NOMO-1 treated with dmso at 0.1 percent for 144 hours (cell line): ENCODE measurements around the gene NOPCHAP1.
"Not testable (repeated sequence)": the region's sequence is repeated elsewhere in the genome, so short reads cannot be mapped to it uniquely, and the experiment has no call there.

Experiments
- DNase-seq: peaks from one replicate; lab custom pipeline; 2025; ENCODE audit not compliant: unreplicated experiment; lab: John Stamatoyannopoulos, UW

Gene NOPCHAP1, protein sequence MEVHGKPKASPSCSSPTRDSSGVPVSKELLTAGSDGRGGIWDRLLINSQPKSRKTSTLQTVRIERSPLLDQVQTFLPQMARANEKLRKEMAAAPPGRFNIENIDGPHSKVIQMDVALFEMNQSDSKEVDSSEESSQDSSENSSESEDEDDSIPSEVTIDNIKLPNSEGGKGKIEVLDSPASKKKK

DNA sequence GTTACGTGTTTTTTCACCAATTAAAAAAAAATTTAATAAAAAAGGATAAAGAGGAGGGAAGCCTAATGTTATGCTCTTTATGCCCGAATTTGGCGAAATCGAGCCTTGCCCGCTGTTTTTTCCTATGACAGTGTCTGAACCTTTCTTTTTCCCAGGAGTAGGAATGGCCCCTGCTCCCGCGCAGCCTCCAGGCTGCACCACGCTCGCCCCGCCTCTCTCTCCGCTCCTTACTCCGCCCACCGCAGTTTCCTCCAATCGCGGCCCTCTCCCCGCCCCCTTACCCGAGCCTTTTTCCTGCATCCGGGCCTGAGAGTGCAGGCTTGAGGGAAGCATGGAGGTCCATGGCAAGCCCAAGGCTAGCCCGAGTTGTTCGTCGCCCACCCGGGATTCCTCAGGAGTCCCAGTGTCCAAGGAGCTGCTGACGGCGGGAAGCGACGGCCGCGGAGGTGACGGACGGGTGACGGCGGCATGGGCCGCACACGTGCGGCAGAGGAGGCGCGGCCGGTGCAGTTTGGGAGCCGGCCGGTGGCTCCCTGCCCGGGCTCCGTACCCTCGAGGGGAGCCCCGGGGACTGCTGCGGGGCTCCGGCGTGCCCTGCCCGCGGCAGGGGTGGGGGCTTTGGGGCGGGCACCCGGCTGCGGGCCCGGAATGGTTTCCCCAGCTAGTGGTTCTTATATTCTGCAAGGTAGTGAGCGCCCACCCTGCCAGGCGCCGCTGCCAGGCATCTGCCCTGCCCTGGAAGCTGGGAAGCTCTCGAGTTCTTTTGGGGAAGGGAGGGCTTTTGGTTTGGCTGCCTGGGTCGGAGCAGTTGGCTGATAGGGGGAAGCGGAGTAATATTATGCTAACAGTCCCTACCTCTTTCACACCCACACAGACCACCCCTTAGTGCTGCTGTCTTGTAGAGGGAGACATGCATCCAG, at the start of gene NOPCHAP1:
Gene NOPCHAP1 (plus strand): TSS at position 295 of the 920 bp plus-strand sequence. CDS start 37 bp downstream, at position 332.
- DNase-seq = peak; percentile 79

DNA sequence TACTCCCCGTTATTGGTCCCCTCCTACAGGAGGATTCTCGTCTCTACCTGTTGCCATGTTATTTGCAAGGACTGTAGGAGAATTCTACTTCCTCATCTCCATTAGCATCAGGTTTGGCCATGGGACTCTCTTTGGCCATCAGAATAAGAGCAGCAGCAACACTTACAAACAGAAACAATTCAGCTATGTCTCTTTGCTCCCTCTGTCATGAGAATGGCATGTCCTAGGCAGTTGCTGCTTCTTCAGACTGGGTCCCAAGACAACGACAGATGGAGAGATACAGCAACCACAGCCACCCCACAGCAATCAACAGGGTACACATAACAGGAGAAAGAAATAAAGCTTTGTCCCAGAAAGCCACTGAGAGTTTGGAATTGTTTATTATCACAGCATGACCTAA, 47.7 kb upstream of the NOPCHAP1 start:
- no peak for DNase-seq

DNA sequence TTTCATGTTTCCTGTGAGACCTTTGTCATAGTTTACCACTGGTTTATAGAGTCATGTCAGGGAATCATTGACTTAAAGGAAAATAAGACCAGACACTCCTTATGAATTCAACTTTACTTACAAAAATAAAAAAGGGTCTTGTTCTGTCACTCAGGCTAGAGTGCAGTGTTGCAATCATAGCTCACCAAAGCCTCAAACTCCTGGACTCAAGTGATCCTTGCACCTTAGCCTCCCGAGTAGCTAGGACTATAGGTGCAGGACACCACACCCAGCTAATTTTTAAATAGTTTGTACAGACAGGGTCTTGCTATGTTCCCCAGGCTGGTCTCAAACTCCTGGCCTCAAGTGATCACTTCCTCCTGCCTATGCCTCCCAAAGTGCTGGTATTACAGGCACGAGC, 47.0 kb upstream of the NOPCHAP1 start:
- DNase-seq = no peak

DNA sequence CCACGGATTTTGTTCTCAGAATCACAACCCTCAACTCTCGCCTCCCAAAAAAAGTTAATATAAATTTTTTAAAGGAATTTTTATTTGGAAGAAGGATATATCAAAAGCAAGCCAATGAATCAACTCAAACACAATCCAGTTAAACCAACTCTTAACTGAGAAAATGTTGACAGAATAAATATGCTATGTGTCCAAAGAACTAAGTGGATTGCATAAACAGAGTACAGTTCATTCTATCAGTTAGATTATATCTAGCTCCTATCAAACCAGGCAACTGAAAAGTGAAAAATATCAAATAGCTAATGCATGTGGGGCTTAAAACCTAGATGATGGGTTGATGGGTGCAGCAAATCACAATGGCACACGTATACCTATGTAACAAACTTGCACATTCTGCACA, 44.7 kb upstream of the NOPCHAP1 start:
- no peak for DNase-seq

DNA sequence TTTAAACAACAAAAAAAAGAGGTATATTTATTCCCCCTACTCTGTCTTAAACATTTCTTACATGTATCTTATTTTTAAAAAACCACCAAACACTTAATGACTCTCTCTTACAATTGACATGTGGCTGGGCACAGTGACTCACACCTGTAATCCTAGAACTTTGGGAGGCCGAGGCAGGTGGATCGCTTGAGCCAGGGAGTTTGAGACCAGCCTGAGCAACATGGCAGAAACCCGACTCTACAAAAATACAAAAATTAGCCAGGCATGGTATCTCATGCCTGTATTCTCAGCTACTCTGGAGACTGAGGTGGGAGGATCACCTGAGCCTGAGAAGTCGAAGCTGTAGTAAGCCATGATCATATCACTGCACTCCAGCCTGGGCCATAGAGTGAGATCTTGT, 44.0 kb upstream of the NOPCHAP1 start:
- DNase-seq = no peak

DNA sequence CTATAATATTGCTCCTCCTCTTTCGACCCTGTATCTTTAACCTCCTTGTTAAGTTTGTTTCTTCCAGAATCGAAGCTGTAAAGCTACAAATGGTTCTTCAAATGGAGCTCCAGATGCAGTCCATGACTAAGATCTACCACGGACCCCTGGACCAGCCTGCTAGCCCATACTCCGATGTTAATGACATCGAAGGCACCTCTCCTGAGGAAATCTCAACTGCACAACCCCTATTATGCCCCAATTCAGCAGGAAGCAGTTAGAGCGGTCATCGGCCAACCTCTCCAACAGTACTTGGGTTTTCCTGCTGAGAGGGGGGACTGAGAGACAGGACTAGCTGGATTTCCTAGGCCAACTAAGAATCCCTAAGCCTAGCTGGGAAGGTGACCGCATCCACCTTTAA, 42.7 kb upstream of the NOPCHAP1 start:
- DNase-seq = not testable (repeated sequence)

DNA sequence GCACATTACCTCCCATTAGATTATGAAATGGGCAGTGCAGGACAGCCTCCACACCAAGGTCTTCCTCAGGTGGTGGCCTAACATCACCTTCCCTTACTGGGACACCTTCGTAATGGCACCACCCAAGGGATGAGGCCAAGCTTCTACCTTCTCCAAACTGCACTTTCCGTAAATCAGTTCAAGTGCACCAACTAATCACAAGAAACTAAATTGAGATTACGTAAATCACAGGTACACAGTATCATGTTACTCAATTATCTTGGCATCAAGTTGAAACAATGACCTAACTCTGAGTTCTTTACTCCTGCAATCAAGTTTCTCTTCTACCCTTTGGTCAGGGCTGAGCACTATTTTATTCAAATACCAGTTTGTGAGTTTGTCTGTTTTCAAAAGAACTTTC, 41.9 kb upstream of the NOPCHAP1 start:
- DNase-seq = no peak

DNA sequence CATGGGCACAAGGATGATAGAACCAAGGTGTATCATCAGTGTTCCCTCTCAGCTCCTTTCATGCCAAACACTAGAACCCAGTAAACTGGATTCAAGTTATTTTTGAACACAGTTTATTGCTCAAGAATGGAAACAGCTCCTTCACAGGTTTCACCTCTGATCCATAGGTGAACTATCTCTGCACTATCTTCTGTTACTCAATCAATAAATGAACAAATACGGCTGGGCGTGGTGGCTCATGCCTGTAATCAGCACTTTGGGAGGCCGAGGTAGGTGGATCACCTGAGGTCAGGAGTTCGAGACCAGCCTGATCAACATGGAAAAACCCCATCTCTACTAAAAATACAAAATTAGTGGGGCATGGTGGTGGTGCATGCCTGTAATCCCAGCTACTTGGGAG, 37.4 kb upstream of the NOPCHAP1 start:
- DNase-seq = not testable (repeated sequence)

DNA sequence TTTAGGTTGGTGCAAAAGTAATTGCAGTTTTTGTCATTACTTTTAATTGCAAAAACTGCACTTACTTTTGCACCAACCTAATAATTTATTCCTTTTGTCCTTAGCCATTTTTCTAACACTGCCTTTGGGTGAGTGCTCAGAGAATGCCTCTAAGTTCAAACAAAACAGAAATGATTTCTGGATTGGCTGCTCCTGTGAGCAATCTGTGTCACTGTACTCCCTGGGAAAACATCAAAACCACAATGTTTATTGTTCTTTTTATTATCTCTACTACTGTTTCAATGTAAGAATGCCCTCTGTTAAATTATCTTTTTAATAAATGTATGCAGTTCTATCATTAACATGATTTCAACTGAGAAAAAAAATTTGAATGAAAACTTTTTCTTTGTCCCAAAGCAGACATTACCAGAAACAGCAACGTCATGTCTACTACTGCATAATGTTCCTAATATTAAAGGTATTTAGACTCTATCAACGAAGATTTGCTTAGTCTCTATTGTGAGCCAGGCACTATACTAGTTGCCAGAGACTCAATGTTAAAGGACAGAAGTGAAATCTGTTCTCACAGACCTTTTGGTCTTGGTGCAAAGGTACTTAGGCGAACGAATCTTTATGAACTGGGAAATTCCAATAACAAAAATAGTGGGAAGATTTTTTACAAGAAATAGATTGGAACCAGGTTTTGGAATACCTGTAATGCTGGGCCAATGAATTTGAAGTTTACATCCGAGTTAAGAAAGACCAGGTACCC, 34.2 kb upstream of the NOPCHAP1 start:
- DNase-seq = no peak

DNA sequence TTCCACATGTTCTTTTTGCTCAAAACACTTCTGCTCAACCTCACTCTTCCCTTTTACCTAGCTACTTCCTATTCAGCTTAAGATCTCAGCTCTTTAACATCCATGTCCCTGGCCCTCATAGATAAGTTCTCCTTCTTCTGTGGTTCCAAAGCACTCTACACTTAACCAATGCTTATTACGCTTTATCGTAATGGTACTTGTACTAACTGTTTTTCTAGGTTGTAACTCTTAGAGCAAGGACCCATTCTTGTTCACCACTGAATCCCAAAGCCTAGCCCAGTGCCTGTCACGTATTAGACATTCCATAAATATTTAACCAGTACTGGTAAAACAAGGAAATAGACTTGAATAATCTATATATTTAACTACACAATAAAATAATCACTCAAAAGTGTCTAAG, 33.3 kb upstream of the NOPCHAP1 start:
- DNase-seq = no peak

DNA sequence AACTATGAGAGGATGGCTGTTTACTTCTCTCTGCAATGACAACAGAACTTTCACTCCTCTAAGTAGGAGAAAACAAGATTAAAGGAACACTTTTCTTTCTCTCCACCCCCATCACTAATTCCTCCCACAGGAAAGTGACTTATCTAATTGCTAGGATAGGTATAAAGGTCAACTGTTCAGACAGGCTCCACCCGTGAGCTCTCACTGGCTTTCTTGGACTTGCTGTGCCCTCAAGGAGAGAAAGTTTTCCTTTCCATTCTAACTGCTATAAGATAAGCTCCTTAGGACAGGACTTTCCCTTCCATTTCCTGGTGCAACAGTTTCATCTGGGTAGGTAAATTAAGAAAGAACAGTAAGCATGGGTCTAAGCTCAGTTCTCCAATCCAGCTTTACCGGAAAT, 32.8 kb upstream of the NOPCHAP1 start:
- no peak for DNase-seq

DNA sequence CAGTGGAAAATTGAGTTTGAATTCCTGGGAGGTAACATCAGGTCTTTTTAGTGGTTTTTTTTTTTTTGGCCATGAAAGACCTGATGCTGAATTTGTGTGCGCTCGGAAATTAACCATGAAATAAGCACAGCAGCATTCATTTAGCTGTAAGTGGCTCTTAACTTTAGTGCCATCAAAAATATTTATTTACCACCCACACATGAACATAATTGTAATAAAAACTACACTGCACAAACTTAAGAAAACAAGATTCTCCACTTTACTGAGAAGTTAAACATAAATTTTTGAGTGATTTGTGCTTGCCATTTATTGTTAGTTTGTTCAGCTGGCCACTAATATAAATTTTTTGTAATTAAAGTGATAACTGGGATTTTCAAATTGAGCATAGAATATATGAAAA, 30.4 kb upstream of the NOPCHAP1 start:
- DNase-seq = no peak

DNA sequence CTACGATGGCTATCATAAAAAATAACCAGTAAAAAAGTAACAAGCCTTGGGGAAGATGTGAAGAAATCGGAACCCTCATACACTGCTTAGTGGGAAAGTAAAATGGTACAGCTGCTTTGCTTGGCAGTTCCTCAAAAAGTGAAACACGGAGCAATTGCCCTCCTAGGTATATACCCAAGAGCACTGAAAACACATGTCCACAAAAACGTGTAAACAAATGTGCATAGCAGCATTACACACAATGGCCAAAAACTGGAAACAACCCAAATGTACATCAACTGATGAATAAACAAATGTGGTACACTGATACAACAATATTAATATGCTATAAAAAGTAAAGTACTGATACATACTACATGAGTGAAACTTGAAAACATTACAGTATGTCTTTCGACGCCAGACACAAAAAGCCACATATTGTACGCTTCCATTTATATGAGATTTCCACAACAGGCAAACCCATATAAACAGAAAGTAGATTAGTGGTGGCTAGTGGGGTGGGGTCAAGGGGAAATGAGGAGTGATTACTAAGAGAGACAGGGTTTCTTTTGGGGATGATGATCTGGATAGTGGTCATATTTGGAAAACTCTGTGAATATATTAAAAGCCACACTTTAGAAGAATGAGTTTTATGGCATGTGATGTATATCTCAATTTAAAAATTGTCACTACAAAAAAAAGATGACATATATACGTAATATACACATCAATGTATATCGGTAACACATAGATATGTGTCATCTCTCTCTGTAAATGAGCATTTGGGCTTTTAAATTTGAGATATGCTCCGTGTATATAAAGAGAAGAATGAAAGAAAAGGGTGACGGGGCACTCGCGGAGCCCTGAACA, 29.0 kb upstream of the NOPCHAP1 start:
- no peak for DNase-seq

DNA sequence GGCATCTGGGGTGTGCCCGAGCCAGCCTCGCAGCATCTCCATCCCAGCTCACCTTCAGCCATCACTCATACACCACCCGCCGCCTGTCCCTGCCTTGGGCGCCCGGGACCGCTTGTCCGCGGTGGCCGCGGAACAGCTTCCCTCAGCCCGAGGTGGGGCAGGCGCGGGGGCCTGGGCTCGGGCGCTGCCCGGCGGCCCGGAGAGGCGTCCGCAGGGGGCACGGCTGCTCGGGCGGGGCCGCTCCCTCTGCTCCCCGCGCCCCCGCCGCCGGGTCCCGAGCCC, 28.5 kb upstream of the NOPCHAP1 start:
- DNase-seq = no peak

DNA sequence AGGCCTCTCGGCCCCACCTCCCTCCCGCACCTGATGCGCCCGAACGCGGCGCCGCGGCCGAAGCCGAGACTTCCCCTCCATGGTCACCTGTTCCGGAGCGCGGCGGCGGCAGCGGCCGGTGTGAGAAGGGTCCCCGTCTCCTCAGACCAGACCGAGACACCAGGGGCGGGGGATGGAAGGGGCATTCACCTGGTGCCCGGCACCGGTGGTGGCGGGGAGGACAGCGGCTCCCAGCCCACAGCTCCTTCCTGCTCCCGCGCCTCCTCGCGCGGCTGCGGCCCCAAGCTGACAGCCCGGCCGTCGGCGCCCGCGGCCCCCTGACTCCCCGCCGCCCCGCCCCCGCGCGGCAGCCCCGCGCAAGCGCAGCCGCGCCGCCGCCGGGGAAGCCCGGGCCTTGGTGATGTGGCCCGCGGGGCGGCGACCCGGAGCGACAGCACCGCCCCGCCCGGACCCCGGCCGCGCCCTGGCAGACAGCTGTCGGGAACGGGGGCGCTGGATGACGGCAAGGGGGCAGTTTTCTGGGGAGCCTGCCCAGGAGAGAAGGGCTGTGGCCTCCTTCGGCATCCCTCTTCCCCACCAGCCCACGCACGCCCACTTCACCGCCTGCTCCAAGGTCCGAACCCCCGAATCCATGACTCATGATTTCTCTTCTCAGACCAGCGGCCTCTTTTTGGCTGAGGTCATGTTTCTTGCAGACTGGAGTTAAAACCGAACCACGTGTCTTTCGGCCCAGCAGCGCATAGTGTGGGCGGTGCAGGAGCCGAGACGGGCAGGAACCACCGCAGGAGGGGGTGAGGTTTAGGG, 27.9 kb upstream of the NOPCHAP1 start, which contains the start of gene SLC41A2:
Gene SLC41A2 (minus strand): TSS at position 290 of the 804 bp plus-strand sequence. CDS start 29,763 bp downstream, outside the sequence.
- DNase-seq = peak; percentile 19

DNA sequence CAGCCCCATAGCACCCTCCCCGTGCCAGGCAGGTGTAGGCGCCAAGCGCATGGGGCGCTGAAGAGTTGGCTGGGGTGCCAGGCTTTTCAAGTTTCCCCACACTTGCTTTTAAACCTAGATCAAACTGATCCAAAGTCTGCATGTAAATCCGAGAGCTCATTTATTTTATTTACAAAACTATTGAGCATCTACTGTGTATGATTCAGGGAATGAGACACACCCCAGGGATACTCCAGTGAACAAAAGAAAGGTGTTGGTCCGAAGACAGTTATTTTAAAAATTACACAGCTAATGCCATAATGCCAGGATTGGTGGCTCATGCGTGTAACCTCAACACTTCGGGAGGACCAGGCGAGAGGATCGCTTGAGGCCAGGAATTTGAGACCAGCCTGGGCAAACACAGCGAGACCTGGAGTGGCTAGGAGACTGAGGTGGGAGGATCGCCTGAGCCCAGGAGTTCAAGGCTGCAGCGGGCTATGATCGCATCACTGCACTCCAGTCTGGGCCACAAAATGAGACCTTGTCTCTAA, 27.2 kb upstream of the NOPCHAP1 start:
- DNase-seq = no peak

DNA sequence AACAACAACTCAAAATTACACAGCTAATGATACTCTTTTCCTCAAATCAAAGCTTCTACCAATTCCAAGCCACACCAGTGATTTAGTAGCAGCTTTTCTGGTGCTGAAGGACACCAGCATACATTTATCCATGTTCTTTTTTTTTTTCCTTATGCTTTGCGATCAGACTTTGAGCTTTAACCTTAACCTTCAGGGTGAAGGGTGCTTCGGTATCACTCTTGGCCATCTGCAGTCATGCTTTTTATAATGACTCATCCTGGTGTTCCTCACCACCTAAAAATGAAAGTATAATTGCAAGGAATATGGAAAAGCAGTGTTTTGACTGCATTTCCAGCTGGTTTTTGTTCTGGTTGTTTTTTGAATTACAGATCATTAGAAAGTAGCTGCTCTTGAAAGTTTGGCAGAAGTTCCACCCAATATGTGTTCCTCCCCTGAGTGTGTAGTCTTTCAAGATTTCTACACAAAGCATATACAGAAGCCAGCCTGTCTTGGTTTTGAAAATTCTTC, 26.7 kb upstream of the NOPCHAP1 start:
- DNase-seq = no peak

DNA sequence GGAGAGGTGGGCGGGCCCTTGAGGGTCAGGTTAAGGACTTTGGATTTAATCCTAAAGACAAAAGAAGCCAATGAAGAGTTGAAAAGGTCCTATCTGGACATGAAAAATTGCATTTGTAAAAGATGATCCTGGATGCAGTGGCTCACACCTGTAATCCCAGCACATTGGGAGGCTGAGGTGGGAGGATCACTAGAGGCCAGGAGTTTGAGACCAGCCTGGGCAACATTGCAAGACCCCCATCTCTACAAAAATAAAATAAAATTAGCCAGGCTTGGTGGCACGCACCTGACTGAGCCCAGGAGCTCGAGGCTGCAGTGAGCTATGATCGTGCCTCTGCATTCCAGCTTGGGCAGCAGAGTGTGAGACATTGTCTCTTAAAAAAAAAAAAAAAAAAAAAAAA, 25.7 kb upstream of the NOPCHAP1 start:
- DNase-seq = no peak

DNA sequence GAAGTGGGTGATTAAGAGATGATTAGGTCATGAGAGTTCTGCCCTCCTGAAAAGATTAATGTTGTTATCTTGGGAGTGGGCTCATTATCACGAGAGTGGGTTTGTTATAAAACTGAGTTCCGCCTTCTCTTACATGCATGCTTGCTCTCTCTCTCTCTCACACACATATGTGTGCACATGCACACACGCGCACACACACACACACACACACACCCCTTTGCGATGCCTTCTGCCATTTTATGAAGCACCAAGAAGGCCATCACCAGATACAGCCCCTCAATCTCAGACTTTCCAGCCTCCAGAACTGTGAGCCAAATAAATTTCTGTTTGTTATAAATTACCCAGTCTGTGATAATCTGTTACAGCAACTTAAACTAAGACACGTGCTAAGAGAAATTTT, 22.4 kb upstream of the NOPCHAP1 start:
- no peak for DNase-seq
